ENCODE results near the gene COQ7. TPM values are rescaled to one million over a fixed set of nuclear protein-coding genes. Genes with fewer than 3 reads are reported as not detected.
A peak's percentile ranks its signal among the peaks of the same experiment; 100 is the strongest.

COQ7 gene
- total RNA-seq: 15.5 and 19.5 TPM in 2 replicates

DNA sequence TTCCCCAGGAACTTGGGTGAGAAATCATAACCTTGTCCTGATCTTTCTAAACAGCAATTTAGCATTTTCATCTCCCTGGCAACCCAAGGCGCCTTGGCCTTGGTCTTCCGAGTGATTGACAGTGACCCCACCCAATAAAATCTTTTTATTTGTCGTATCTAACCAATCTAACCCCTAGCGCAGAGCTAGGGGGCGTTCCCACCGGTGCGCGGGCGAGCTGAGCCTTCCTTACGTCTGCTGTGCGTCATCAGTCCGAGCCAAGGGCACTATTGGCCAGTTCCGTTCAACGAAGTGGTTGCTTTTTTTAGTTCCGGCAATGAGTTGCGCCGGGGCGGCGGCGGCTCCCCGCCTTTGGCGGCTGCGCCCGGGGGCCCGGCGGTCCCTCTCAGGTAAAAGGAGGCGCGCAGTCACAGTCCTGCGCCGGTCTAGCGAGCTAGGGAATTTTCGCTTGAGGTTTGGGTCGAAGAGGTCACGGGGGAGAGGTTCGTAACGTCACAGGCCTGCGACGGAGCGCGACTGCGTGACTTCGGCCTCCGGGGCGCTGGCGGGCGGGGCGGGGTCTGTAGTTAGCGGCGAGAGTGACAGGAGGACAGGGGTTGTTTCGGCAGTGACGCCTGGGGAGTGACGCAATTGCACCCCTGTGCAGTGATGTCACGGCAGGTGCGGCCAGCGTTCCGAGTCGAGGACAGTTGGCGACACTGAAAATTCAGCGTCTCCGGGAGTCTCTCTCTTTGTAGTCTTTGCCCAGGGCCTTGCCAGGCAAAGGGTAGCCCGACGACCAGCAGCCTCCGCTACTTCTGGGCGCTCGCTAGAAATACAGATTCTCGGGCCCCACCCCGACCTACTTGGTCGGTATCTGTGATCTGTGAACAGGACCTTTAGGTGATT is at the start of gene COQ7:
Gene COQ7 (plus strand): TSS at position 266 of the 888 bp plus-strand sequence. CDS start 51 bp downstream, at position 317.
- FAIRE-seq (no peak), DNase-seq (ENCODE audit: low read depth) (peak; percentile 97)
- TF ChIP-seq CTCF (IDR thresholded peaks at IDR 0.05; ENCODE audit: insufficient read depth, low read length, severe bottlenecking): no peak
- Histone ChIP-seq H3K36me3 (ENCODE audit: control insufficient read depth, insufficient read depth, low read length) (peaks cover 3% of the 10 kb centered on the region), H3K4me3 (ENCODE audit: low read depth, low read length) (peak within 1 kb of the TSS; percentile 67), H3K27me3 (ENCODE audit: control insufficient read depth, insufficient read depth, low read length) (no peaks in the 10 kb centered on the region)

- DNase-seq (ENCODE audit: low read depth) (no peak), FAIRE-seq (no peak)
- TF ChIP-seq CTCF (IDR thresholded peaks at IDR 0.05; ENCODE audit: insufficient read depth, low read length, severe bottlenecking): no peak
- Histone ChIP-seq H3K36me3 (ENCODE audit: control insufficient read depth, insufficient read depth, low read length) (peaks cover 7% of the 10 kb centered on the region), H3K4me3 (ENCODE audit: low read depth, low read length) (no peak overlapping the region), H3K27me3 (ENCODE audit: control insufficient read depth, insufficient read depth, low read length) (no peaks in the 10 kb centered on the region)
Observed at GRCh38 chr16:19020689-19021088, 46.7 kb upstream of the COQ7 start.

DNA sequence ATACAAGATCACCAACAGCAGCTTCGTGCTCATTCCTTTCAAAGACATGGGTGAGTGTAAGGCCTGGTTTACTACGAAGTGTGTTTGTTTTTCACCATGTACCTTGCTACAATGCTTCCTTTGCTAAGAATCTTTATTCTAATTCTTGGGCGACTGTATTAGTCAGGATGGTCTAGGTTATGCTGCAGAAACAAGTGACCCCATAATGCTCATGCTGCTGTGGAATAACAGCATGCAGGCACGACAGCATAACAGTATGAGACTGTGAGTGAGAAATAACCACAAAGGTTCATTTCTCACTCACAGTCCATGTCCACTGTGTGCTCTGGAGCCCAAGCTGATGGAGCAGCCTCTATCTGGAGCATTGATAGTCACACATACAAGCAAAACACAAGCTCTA is 45.7 kb upstream of the COQ7 start:
- peaks cover 7% of the 10 kb centered on the region for H3K36me3 ChIP-seq (ENCODE audit: control insufficient read depth, insufficient read depth, low read length)
- H3K27me3 ChIP-seq (ENCODE audit: control insufficient read depth, insufficient read depth, low read length): no peaks in the 10 kb centered on the region
- no peak for TF ChIP-seq CTCF (IDR thresholded peaks at IDR 0.05; ENCODE audit: insufficient read depth, low read length, severe bottlenecking)
- no peak overlapping the region for H3K4me3 ChIP-seq (ENCODE audit: low read depth, low read length)
- DNase-seq (ENCODE audit: low read depth): no peak
- FAIRE-seq: no peak

DNA sequence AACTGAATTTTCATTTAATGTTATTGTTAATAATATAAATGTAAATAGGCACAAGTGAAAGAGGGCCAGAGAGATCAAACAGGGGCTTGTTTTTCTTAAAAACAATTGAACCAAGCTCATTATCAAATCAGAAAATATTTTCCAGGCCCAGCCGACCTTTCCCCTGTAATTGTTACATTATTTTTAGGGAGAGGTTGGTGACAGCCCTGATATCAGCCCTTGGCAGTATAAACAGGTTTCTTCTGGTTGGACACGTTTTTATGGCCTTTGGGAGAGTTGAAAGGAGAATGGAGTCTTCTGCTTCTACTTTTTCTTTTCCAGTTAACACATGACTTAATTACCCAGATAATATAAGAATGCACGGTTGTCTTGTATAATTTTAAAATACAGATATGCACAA is 40.0 kb upstream of the COQ7 start:
- H3K36me3 ChIP-seq (ENCODE audit: control insufficient read depth, insufficient read depth, low read length): peaks cover 8% of the 10 kb centered on the region
- no peak overlapping the region for H3K4me3 ChIP-seq (ENCODE audit: low read depth, low read length)
- FAIRE-seq: no peak
- no peak for TF ChIP-seq CTCF (IDR thresholded peaks at IDR 0.05; ENCODE audit: insufficient read depth, low read length, severe bottlenecking)
- no peaks in the 10 kb centered on the region for H3K27me3 ChIP-seq (ENCODE audit: control insufficient read depth, insufficient read depth, low read length)
- DNase-seq (ENCODE audit: low read depth): no peak

- Histone ChIP-seq H3K27me3 (ENCODE audit: control insufficient read depth, insufficient read depth, low read length) (no peaks in the 10 kb centered on the region), H3K4me3 (ENCODE audit: low read depth, low read length) (no peak overlapping the region), H3K36me3 (ENCODE audit: control insufficient read depth, insufficient read depth, low read length) (peaks cover 8% of the 10 kb centered on the region)
- TF ChIP-seq CTCF (IDR thresholded peaks at IDR 0.05; ENCODE audit: insufficient read depth, low read length, severe bottlenecking): no peak
- FAIRE-seq (no peak), DNase-seq (ENCODE audit: low read depth) (no peak)
Observed at GRCh38 chr16:19029980-19030379, 37.4 kb upstream of the COQ7 start.
